Mesendoderm (in vitro differentiated cells): Measurements from ENCODE around the gene LIPN.

Source experiments
- DNase-seq: peaks from one replicate; pipeline ENCODE4 v3.0.0; 2013
- H2AK5ac ChIP-seq: 2 replicates; pipeline ENCODE4 v1.6.1; 2013; ENCODE audit warnings: low read length, inconsistent platforms
- H2BK120ac ChIP-seq: 2 replicates; pipeline ENCODE4 v1.6.1; 2013; ENCODE audit warnings: low read depth, mild to moderate bottlenecking, low read length, moderate library complexity, mixed read lengths
- H2BK15ac ChIP-seq: replicated peaks from 2 replicates; pipeline ENCODE4 v1.6.1; 2013; ENCODE audit warnings: low read depth, mild to moderate bottlenecking, moderate library complexity
- H2BK5ac ChIP-seq: 2 replicates; pipeline ENCODE4 v1.6.1; 2013; ENCODE audit warnings: low read length, inconsistent platforms
- H3K18ac ChIP-seq: 2 replicates; pipeline ENCODE4 v1.6.1; 2013; ENCODE audit warnings: mild to moderate bottlenecking, low read length, mixed read lengths
- H3K23ac ChIP-seq: one replicate; pipeline ENCODE4 v1.6.1; 2013; ENCODE audit warnings: low read length
- H3K27ac ChIP-seq: 2 replicates; pipeline ENCODE4 v1.5.1; 2013; ENCODE audit warnings: low read depth, mild to moderate bottlenecking, inconsistent platforms, low read length, moderate library complexity
- H3K27me3 ChIP-seq: 2 replicates; pipeline ENCODE4 v1.6.1; 2013; ENCODE audit warnings: low read length, control low read depth, mild to moderate bottlenecking, inconsistent platforms; ENCODE audit not compliant: insufficient read depth, poor library complexity
- H3K36me3 ChIP-seq: 2 replicates; pipeline ENCODE4 v1.6.1; 2013; ENCODE audit warnings: low read length, inconsistent platforms; ENCODE audit not compliant: control insufficient read depth, insufficient read depth
- H3K4ac ChIP-seq: one replicate; pipeline ENCODE4 v1.6.1; 2013; ENCODE audit warnings: low read depth, mild to moderate bottlenecking, low read length, moderate library complexity
- H3K4me1 ChIP-seq: 2 replicates; pipeline ENCODE4 v1.6.1; 2013; ENCODE audit warnings: low read depth, low read length, inconsistent platforms; ENCODE audit not compliant: control insufficient read depth
- H3K4me2 ChIP-seq: 2 replicates; pipeline ENCODE4 v1.6.1; 2013; ENCODE audit warnings: low read length
- H3K4me3 ChIP-seq: 2 replicates; pipeline ENCODE4 v1.5.1; 2013; ENCODE audit warnings: mild to moderate bottlenecking, low read length
- H3K56ac ChIP-seq: one replicate; pipeline ENCODE4 v1.6.1; 2013; ENCODE audit warnings: low read length
- H3K79me1 ChIP-seq: 2 replicates; pipeline ENCODE4 v1.6.1; 2013; ENCODE audit warnings: low read length, inconsistent platforms
- H3K79me2 ChIP-seq: 2 replicates; pipeline ENCODE4 v1.6.1; 2013; ENCODE audit warnings: mild to moderate bottlenecking, low read length; ENCODE audit not compliant: control insufficient read depth, insufficient read depth
- H3K9ac ChIP-seq: 2 replicates; pipeline ENCODE4 v1.6.1; 2013; ENCODE audit warnings: low read length, inconsistent platforms
- H4K5ac ChIP-seq: one replicate; pipeline ENCODE4 v1.6.1; 2013; ENCODE audit warnings: low read length
- H4K8ac ChIP-seq: one replicate; pipeline ENCODE4 v1.6.1; 2013; ENCODE audit warnings: low read depth, mild to moderate bottlenecking, control low read depth, low read length, moderate library complexity
- WGBS: extraction: QIAGEN DNeasy Blood & Tissue Kit; methylation state at CpG from one replicate; pipeline ENCODE4 v1.1.7; 2013; ENCODE audit warnings: low lambda C conversion rate, missing lambda C conversion rate; ENCODE audit not compliant: insufficient coverage; ENCODE audit errors: extremely low coverage; 5-methylcytosine and 5-hydroxymethylcytosine counted together

The LIPN gene

DNA sequence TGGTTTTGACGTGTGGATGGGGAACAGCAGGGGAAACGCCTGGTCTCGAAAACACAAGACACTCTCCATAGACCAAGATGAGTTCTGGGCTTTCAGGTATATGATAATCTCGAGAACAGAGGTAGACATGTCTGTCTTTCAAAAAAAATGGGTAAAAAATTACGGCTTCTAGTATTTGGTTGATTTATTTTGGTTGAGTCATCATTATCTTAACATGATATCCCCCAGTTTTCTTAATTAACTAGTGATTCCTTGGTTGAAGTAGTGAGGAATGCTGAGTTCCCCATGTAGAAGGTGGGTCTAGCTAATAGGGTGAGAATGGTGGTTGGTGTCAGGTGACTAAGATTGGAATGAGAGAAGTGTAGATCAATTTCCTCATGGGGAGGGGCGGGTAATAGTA lies 53.4 kb downstream of the LIPN start:
- no CpG with 5 or more reads among the region's 6 CpGs for WGBS
- Histone ChIP-seq H3K23ac (no peak overlapping the region), H2BK120ac (no peak overlapping the region), H3K18ac (no peak overlapping the region), H3K79me1 (no peaks in the 10 kb centered on the region), H3K56ac (no peak overlapping the region), H3K27ac (no peak overlapping the region), H4K8ac (no peak overlapping the region), H2AK5ac (no peak overlapping the region), H4K5ac (no peak overlapping the region), H2BK15ac (no peak overlapping the region), H3K36me3 (no peaks in the 10 kb centered on the region), H3K4ac (no peak overlapping the region), H3K27me3 (no peaks in the 10 kb centered on the region), H3K4me1 (peaks cover 2% of the 10 kb centered on the region), H3K9ac (no peak overlapping the region), H3K79me2 (no peaks in the 10 kb centered on the region), H3K4me2 (no peak overlapping the region), H3K4me3 (no peak overlapping the region), H2BK5ac (no peak overlapping the region)
- DNase-seq: peak; percentile 69

DNA sequence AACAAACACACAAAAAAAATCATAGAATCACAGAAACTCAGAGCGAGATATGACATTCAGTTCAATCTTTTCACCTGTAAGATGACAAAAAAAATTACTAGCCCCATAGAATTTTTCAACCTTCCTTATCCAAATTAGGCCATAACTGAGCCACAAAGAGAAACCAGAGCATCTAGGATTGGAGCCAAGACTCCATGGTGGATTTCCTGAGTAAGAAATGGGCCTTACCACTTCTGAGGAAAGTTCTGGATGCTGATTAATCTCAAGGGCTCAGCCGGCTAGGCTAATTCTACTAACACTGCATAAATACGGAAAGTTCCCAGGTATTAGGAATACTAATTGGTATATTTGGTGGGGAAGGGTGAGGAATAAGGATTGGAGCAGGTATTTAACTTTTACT lies 59.5 kb downstream of the LIPN start:
- no peaks in the 10 kb centered on the region for H3K4me1 ChIP-seq
- no peak for DNase-seq
- H3K4ac ChIP-seq: no peak overlapping the region
- H2BK15ac ChIP-seq: no peak overlapping the region
- no peaks in the 10 kb centered on the region for H3K27me3 ChIP-seq
- H3K79me1 ChIP-seq: no peaks in the 10 kb centered on the region
- H3K79me2 ChIP-seq: no peaks in the 10 kb centered on the region
- H3K18ac ChIP-seq: no peak overlapping the region
- no peak overlapping the region for H2BK5ac ChIP-seq
- no peak overlapping the region for H3K9ac ChIP-seq
- H4K5ac ChIP-seq: no peak overlapping the region
- no peak overlapping the region for H3K4me2 ChIP-seq
- no peak overlapping the region for H3K23ac ChIP-seq
- no CpG with 5 or more reads among the region's 3 CpGs for WGBS
- no peak overlapping the region for H2BK120ac ChIP-seq
- no peak overlapping the region for H4K8ac ChIP-seq
- no peak overlapping the region for H2AK5ac ChIP-seq
- no peak overlapping the region for H3K27ac ChIP-seq
- no peak overlapping the region for H3K4me3 ChIP-seq
- H3K56ac ChIP-seq: no peak overlapping the region
- H3K36me3 ChIP-seq: no peaks in the 10 kb centered on the region

DNA sequence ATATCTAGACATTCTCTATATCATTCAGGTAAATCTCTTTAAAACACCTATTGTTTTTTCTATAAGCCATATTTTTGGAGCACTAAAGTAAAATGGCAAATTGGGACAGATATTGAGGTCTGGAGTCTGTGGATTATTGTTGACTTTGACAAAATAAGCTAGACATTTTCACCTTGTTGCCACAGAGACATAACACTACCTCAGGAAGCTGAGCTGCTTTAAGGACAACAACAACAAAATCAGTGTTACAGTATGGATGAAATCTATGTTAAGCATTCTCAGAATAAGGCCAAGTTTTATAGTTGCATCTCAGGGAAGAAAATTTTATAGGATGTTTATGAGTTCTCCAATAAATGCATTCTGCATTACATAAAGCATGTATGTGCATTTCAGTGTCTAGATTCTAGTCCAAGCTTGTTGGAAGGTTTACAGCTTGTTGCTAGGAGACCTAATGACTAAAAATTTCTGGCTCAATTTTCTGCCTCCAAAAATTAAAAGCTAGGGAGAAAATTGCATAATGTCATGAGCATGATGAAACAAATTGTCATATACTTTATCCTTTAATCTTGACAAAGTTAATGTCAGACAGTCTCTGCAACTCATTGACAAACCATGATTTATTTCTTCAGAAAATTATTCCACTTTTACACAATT lies 61.1 kb downstream of the LIPN start:
- Histone ChIP-seq H3K27ac (no peak overlapping the region), H2BK15ac (no peak overlapping the region), H3K79me1 (no peaks in the 10 kb centered on the region), H3K36me3 (no peaks in the 10 kb centered on the region), H3K23ac (no peak overlapping the region), H4K5ac (no peak overlapping the region), H4K8ac (no peak overlapping the region), H2AK5ac (no peak overlapping the region), H3K79me2 (no peaks in the 10 kb centered on the region), H3K4me2 (no peak overlapping the region), H3K9ac (no peak overlapping the region), H2BK120ac (no peak overlapping the region), H3K4me1 (no peaks in the 10 kb centered on the region), H3K18ac (no peak overlapping the region), H3K56ac (no peak overlapping the region), H3K4ac (no peak overlapping the region), H3K27me3 (no peaks in the 10 kb centered on the region), H2BK5ac (no peak overlapping the region), H3K4me3 (no peak overlapping the region)
- no peak for DNase-seq

GRCh38 chr10:88826388-88826787 lies 66.6 kb downstream of the LIPN start:
- Histone ChIP-seq H3K4me3 (no peak overlapping the region), H2AK5ac (no peak overlapping the region)

GRCh38 chr10:88827671-88828070 lies 67.9 kb downstream of the LIPN start:
- no peak overlapping the region for H4K8ac ChIP-seq
- no peak overlapping the region for H2BK5ac ChIP-seq
- no peak overlapping the region for H3K18ac ChIP-seq
- no peak overlapping the region for H4K5ac ChIP-seq
- no peak overlapping the region for H3K4me2 ChIP-seq
- no peaks in the 10 kb centered on the region for H3K27me3 ChIP-seq
- no peak overlapping the region for H3K9ac ChIP-seq
- no peaks in the 10 kb centered on the region for H3K79me2 ChIP-seq
- no peak overlapping the region for H3K23ac ChIP-seq
- no peak overlapping the region for H3K56ac ChIP-seq
- H2BK120ac ChIP-seq: no peak overlapping the region
- H2AK5ac ChIP-seq: no peak overlapping the region
- H3K4ac ChIP-seq: no peak overlapping the region
- no peaks in the 10 kb centered on the region for H3K4me1 ChIP-seq
- no peak overlapping the region for H3K27ac ChIP-seq
- H3K36me3 ChIP-seq: no peaks in the 10 kb centered on the region
- no peak overlapping the region for H3K4me3 ChIP-seq
- no peak for DNase-seq
- no peaks in the 10 kb centered on the region for H3K79me1 ChIP-seq
- no CpG with 5 or more reads among the region's 2 CpGs for WGBS
- H2BK15ac ChIP-seq: no peak overlapping the region

More at GRCh38 chr10:88826388-88826787, 66.6 kb downstream of the LIPN start:
- no peak for DNase-seq
- Histone ChIP-seq H3K23ac (no peak overlapping the region), H3K27ac (no peak overlapping the region), H2BK5ac (no peak overlapping the region), H3K18ac (no peak overlapping the region), H3K27me3 (no peaks in the 10 kb centered on the region), H2BK15ac (no peak overlapping the region), H3K79me1 (no peaks in the 10 kb centered on the region), H3K36me3 (no peaks in the 10 kb centered on the region), H4K5ac (no peak overlapping the region), H3K4me2 (no peak overlapping the region), H3K4ac (no peak overlapping the region), H2BK120ac (no peak overlapping the region), H3K79me2 (no peaks in the 10 kb centered on the region), H3K4me1 (no peaks in the 10 kb centered on the region), H3K56ac (no peak overlapping the region), H4K8ac (no peak overlapping the region), H3K9ac (no peak overlapping the region)
- no CpG with 5 or more reads among the region's 4 CpGs for WGBS

DNA sequence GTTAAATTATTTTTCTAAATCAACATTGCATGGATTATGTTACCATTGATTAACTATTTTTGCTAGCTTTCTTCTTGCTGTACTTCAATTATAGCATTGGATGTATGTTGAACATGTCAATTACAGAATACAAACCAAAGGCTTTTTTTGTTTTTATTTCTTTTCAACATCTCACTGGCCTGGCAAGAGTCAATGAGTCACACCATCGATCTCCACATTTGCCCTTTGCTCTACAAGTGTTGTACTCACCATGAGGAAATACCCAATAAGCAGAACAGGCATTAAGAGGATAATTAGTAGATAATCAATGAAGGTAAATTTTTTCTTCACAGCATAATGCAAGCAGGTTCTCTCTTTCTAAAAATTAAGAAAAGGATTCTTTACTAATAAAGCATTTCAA lies 68.5 kb downstream of the LIPN start:
- WGBS: no CpG with 5 or more reads among the region's 1 CpG
- DNase-seq: no peak
- Histone ChIP-seq H3K27ac (no peak overlapping the region), H3K56ac (no peak overlapping the region), H2BK120ac (no peak overlapping the region), H3K79me1 (no peaks in the 10 kb centered on the region), H3K23ac (no peak overlapping the region), H3K36me3 (no peaks in the 10 kb centered on the region), H2BK15ac (no peak overlapping the region), H3K79me2 (no peaks in the 10 kb centered on the region), H3K9ac (no peak overlapping the region), H3K4me3 (no peak overlapping the region), H3K4me1 (no peaks in the 10 kb centered on the region), H4K8ac (no peak overlapping the region), H3K18ac (no peak overlapping the region), H2BK5ac (no peak overlapping the region), H3K27me3 (no peaks in the 10 kb centered on the region), H4K5ac (no peak overlapping the region), H3K4me2 (no peak overlapping the region), H3K4ac (no peak overlapping the region), H2AK5ac (no peak overlapping the region)
